Epithelial cell of proximal tubule (primary cell): Measurements from ENCODE around the gene TPSB2. TPM values are rescaled to one million over a fixed set of nuclear protein-coding genes. Genes with fewer than 3 reads are reported as not detected.
"Not testable (repeated sequence)": the region's sequence is repeated elsewhere in the genome, so short reads cannot be mapped to it uniquely, and the experiment has no call there.

Experiments used
- DNase-seq: peaks from one replicate; pipeline ENCODE4 v3.0.0-alpha.2; 2011; ENCODE audit warnings: low read depth
- H3K4me3 ChIP-seq: 2 replicates; pipeline ENCODE4 v1.5.1; 2011; ENCODE audit warnings: low read depth, mild to moderate bottlenecking, low read length
- CTCF ChIP-seq: conservative IDR thresholded peaks from 2 replicates; pipeline ENCODE4 v1.5.1; 2012; ENCODE audit warnings: low read depth, mild to moderate bottlenecking, low read length
- total RNA-seq: library from RNA; depleted of rRNA; stranded (reverse); fragments of >200 nt; gene quantifications from 2 replicates; pipeline ENCODE4 v1.2.3, GENCODE V29; 2015

TPSB2 gene
- total RNA-seq, 1 donor from 2014 or later = not detected

- DNase-seq, H3K4me3 ChIP-seq: not testable (repeated sequence)
Measured at GRCh38 chr16:1247903-1248537, 18.0 kb upstream of the TPSB2 start.

- DNase-seq = no peak
- no peak for TF ChIP-seq CTCF
- no peak overlapping the region for H3K4me3 ChIP-seq
Measured at GRCh38 chr16:1245452-1246020, 15.6 kb upstream of the TPSB2 start.

GRCh38 chr16:1244881-1245280, 14.9 kb upstream of the TPSB2 start:
- TF ChIP-seq CTCF = no peak
- no peak overlapping the region for H3K4me3 ChIP-seq
- no peak for DNase-seq

GRCh38 chr16:1243907-1244850, 14.2 kb upstream of the TPSB2 start:
- H3K4me3 ChIP-seq, DNase-seq: not testable (repeated sequence)

GRCh38 chr16:1243363-1243762, 13.4 kb upstream of the TPSB2 start:
- H3K4me3 ChIP-seq, DNase-seq: not testable (repeated sequence)

- not testable (repeated sequence) for H3K4me3 ChIP-seq, DNase-seq
Measured at GRCh38 chr16:1241081-1241480, 11.1 kb upstream of the TPSB2 start.

GRCh38 chr16:1240436-1240835, 10.5 kb upstream of the TPSB2 start, which contains the start of gene TPSAB1:
TPSAB1 (plus strand) TSS chr16:1240705; CDS start chr16:1240939, 234 bp downstream.
- H3K4me3 ChIP-seq, DNase-seq: not testable (repeated sequence)

GRCh38 chr16:1239575-1239974, 9.6 kb upstream of the TPSB2 start:
- H3K4me3 ChIP-seq, DNase-seq: not testable (repeated sequence)

GRCh38 chr16:1238909-1239308, 8.9 kb upstream of the TPSB2 start:
- not testable (repeated sequence) for H3K4me3 ChIP-seq, DNase-seq

GRCh38 chr16:1237990-1238389, 8.0 kb upstream of the TPSB2 start:
- no peak for TF ChIP-seq CTCF

GRCh38 chr16:1236659-1237058, 6.7 kb upstream of the TPSB2 start:
- not testable (repeated sequence) for H3K4me3 ChIP-seq, DNase-seq

More at GRCh38 chr16:1237990-1238389, 8.0 kb upstream of the TPSB2 start:
- no peak overlapping the region for H3K4me3 ChIP-seq
- DNase-seq = no peak

GRCh38 chr16:1232049-1232748, 2.2 kb upstream of the TPSB2 start:
- DNase-seq, H3K4me3 ChIP-seq: not testable (repeated sequence)

GRCh38 chr16:1231301-1231700, 1.3 kb upstream of the TPSB2 start:
- not testable (repeated sequence) for H3K4me3 ChIP-seq, DNase-seq

GRCh38 chr16:1230471-1231212, 658 bp upstream of the TPSB2 start:
- not testable (repeated sequence) for DNase-seq

More at GRCh38 chr16:1230471-1231212, 658 bp upstream of the TPSB2 start:
- not testable (repeated sequence) for H3K4me3 ChIP-seq
